Activated T-cell treated with anti-CD3 and anti-CD28 coated beads, Interleukin-2, amount 50 U/mL, for 4 hours (primary cell): ENCODE data around the gene DDX49. TPM values are rescaled to one million over a fixed set of nuclear protein-coding genes. Genes with fewer than 3 reads are reported as not detected.
"Not testable (repeated sequence)": the region's sequence is repeated elsewhere in the genome, so short reads cannot be mapped to it uniquely, and the experiment has no call there.

Source experiments
- ATAC-seq, 2 donors: fragments of 200-7000 bp; cut with Tn5 transposase; one replicate each; pipeline ENCODE4 v1.10.0; 2021
- DNase-seq: peaks from one replicate; pipeline ENCODE4 v3.0.0-alpha.2; 2020
- H3K27me3 Mint-ChIP-seq: one replicate; pipeline ENCODE4 v1.8.0; 2021; ENCODE audit warnings: low read depth, mixed read lengths
- H3K36me3 Mint-ChIP-seq: one replicate; pipeline ENCODE4 v1.8.0; 2022; ENCODE audit warnings: mixed read lengths; ENCODE audit not compliant: insufficient read depth
- H3K4me1 Mint-ChIP-seq: one replicate; pipeline ENCODE4 v1.8.0; 2021; ENCODE audit warnings: low read depth, mixed read lengths
- H3K4me3 Mint-ChIP-seq: one replicate; pipeline ENCODE4 v1.8.0; 2021; ENCODE audit warnings: mild to moderate bottlenecking, moderate library complexity, mixed read lengths
- H3K9me3 Mint-ChIP-seq: one replicate; pipeline ENCODE4 v1.8.0; 2021; ENCODE audit warnings: mixed read lengths
- total RNA-seq, 3 donors: library from RNA; stranded (reverse); gene quantifications; one replicate each; pipeline ENCODE4 v1.2.1, GENCODE V29; 2021

DDX49 gene
- total RNA-seq, 3 donors from 2014 or later, result 170 to 178 (median 176) TPM

- Mint-ChIP-seq H3K4me3 (no peak overlapping the region), H3K4me1 (peaks cover 7% of the 10 kb centered on the region), H3K27me3 (peaks cover 15% of the 10 kb centered on the region), H3K36me3 (peaks cover 14% of the 10 kb centered on the region), H3K9me3 (no peaks in the 10 kb centered on the region)
- ATAC-seq (no peak), DNase-seq (no peak)
Measured at GRCh38 chr19:18900700-18901481, 18.6 kb upstream of the DDX49 start.

DNA sequence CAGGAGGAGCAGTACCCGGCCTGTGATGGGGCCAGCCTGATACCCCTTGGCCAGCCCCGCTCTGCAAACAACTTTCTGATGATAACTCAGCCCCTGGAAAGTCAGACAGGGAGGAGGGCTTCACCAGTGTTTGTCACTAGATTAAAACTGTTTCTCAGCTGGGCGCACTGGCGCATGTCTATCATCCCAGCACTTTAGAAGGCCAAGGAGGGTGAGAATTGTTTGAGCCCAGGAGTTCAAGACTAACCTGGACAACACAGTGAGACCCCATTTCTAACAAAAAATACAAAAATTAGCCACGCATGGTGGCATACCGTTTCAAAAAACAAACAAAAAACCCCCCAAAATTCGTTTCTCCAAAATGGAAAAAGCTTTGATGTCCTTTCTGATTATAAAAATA is 18.0 kb upstream of the DDX49 start:
- H3K4me1 Mint-ChIP-seq, result peaks cover 6% of the 10 kb centered on the region
- peaks cover 17% of the 10 kb centered on the region for H3K36me3 Mint-ChIP-seq

GRCh38 chr19:18902519-18902918 is 17.0 kb upstream of the DDX49 start:
- H3K4me3 Mint-ChIP-seq, DNase-seq, H3K27me3 Mint-ChIP-seq, H3K4me1 Mint-ChIP-seq, ATAC-seq, H3K9me3 Mint-ChIP-seq: not testable (repeated sequence)
- peaks cover 17% of the 10 kb centered on the region for H3K36me3 Mint-ChIP-seq

More for the DNA sequence above, 18.0 kb upstream of the DDX49 start:
- ATAC-seq (no peak), DNase-seq (no peak)
- Mint-ChIP-seq H3K4me3 (no peak overlapping the region), H3K27me3 (peaks cover 13% of the 10 kb centered on the region), H3K9me3 (no peaks in the 10 kb centered on the region)

GRCh38 chr19:18903156-18904037 is 16.1 kb upstream of the DDX49 start:
- Mint-ChIP-seq H3K4me3 (no peak overlapping the region), H3K9me3 (no peaks in the 10 kb centered on the region), H3K36me3 (peaks cover 17% of the 10 kb centered on the region), H3K27me3 (no peaks in the 10 kb centered on the region), H3K4me1 (no peaks in the 10 kb centered on the region)
- ATAC-seq, result no peak
- DNase-seq, result no peak

- no peak for ATAC-seq
- no peaks in the 10 kb centered on the region for H3K27me3 Mint-ChIP-seq
- no peaks in the 10 kb centered on the region for H3K4me1 Mint-ChIP-seq
- no peaks in the 10 kb centered on the region for H3K9me3 Mint-ChIP-seq
- no peak for DNase-seq
- H3K36me3 Mint-ChIP-seq, result peaks cover 18% of the 10 kb centered on the region
- H3K4me3 Mint-ChIP-seq, result no peak overlapping the region
Measured at GRCh38 chr19:18904334-18905057, 15.0 kb upstream of the DDX49 start.

GRCh38 chr19:18905058-18905456 is 14.5 kb upstream of the DDX49 start:
- DNase-seq (no peak), ATAC-seq (no peak)
- Mint-ChIP-seq H3K4me3 (no peak overlapping the region), H3K27me3 (no peaks in the 10 kb centered on the region), H3K4me1 (no peaks in the 10 kb centered on the region), H3K36me3 (peaks cover 21% of the 10 kb centered on the region), H3K9me3 (no peaks in the 10 kb centered on the region)

DNA sequence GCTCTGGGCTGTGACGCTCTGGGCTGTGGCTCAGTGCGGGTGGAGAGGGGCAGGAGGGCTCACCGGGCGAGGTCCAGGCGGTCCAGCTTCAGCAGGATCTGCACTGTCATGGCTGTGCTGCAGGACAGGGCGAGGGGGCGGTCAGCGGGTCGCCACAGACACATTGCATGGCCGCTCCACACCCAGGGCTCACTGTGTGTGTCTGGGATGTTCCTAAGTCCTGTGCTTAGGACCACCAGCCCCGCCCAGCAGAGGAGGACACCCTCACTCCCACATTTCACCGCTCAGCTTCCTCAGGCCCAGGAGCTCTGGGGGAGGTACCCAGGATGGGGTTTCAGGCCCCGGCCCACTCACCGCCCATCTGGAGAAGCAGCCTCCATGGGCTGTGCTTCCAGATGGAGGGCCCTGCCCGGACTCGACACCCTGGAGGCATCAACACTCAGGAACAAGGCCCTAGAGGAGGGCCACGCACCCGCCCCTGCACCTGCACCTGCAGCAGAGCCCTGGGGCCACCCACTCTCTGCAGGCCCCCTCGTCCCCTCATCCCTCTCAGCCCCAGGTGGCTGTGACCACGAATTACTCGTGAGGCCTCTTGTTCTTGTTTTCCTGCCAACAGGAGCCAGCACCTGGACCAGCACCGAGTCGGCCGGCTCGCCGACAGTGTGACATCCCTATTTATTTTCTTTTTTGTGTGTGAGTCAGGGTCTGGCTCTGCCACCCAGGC is 13.8 kb upstream of the DDX49 start:
- H3K4me3 Mint-ChIP-seq, result no peak overlapping the region
- H3K36me3 Mint-ChIP-seq, result peaks cover 18% of the 10 kb centered on the region
- no peaks in the 10 kb centered on the region for H3K9me3 Mint-ChIP-seq
- H3K4me1 Mint-ChIP-seq, result no peaks in the 10 kb centered on the region
- ATAC-seq, result no peak
- no peak for DNase-seq
- H3K27me3 Mint-ChIP-seq, result no peaks in the 10 kb centered on the region

DNA sequence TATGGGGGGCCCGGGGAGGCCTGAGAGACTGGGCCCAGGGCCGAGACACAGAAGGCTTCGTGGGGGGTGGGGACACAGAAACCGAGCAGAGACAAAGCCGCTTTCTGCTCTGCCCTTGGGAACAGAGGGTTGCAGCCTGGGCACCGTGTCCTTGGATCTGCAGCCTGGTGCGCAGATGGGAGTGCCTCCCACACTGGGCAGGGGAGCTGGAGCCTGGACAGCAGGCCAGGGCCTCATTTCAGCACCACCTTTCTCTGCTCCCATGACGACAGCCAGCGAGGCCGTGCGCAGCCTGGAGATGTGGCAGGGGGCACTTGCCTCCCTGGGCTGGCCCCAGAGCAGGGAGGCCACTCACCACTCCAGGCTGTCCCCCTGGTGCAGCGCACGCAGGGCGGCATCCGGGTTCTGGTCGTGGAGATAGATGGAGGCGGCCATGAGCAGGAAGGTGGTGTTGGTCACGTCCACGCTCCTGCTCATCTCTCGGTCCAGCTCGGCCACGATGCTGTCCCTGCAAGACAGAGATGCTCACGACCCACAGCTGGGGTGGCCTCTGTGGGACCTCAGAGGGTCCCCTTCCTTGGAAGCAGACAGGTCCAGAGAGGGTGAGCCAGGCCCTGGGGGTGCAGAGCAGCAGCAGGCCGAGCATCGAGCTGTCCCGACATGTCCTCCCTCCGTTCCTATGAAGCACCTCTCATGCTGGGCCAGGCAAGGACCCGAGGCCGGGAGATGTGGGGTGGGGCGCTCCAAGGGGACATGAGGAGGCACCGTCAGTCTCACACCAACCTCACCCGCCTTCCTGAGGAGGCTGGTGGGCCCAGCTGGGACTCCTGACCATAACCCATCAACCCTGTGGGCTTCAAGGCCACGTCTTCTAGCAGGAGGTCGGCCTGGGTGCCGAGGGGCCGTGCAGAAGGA is 12.7 kb upstream of the DDX49 start:
- Mint-ChIP-seq H3K27me3 (no peaks in the 10 kb centered on the region), H3K4me1 (no peaks in the 10 kb centered on the region), H3K36me3 (peaks cover 17% of the 10 kb centered on the region), H3K9me3 (no peaks in the 10 kb centered on the region), H3K4me3 (no peak overlapping the region)
- DNase-seq, result no peak
- no peak for ATAC-seq

DNA sequence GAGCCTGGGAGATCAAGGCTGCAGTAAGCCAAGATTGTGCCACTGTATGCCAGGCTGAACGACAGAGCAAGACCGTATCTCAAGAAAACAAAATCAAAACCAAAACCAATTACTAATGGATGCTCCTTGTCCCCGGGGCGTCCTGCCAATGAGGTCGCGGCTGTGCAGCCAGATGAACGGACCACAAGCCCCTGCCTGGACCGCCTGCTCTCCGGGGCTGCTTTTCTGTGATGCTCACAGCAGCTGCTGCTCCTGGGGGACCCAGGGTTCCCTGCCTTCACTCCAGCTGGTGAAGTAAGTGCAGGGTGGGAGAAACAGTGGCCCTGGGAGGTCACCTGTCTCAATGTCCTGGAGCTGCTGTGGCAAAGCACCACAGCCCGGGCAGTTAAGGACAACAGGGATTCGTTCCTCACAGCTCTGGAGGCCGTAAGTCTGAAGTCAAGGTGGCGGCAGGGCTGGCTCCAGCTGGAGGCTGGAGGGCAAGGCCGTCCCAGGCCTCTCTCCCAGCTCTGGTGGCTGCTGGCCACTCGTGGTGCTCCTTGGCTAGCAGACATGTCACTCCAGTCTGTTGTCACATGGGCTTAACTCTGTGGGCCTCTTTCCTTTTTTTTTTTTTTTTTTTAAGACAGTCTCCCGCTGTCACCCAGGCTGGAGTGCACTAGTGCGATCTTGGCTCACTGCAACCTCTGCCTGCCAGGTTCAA is 10.4 kb upstream of the DDX49 start:
- H3K36me3 Mint-ChIP-seq, result peaks cover 27% of the 10 kb centered on the region
- peaks cover 3% of the 10 kb centered on the region for H3K4me1 Mint-ChIP-seq
- DNase-seq (no peak), ATAC-seq (no peak)
- H3K4me3 Mint-ChIP-seq, result no peak overlapping the region
- H3K27me3 Mint-ChIP-seq, result no peaks in the 10 kb centered on the region
- H3K9me3 Mint-ChIP-seq, result no peaks in the 10 kb centered on the region

DNA sequence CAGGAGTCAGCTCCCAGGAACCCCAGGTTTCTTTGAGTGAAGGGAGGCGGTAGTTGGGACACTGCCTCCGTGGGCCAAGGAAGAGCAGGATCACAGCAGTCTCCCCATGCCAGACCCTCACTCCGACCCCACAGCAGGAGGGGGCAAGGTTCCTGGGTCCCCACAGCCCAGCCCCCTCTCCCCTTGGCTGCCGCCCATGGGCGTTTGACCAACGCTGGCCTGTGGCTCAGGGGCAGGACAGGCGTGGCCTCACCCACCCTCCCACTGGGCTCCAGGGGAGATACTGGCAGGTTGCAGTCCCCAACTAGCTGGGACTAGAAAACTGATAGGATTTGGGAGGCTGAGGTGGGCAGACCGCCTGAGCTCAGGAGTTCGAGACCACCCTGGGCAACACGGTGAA is 9.5 kb upstream of the DDX49 start:
- H3K27me3 Mint-ChIP-seq, result no peaks in the 10 kb centered on the region
- peaks cover 26% of the 10 kb centered on the region for H3K36me3 Mint-ChIP-seq
- no peak for ATAC-seq
- no peak overlapping the region for H3K4me3 Mint-ChIP-seq
- peaks cover 3% of the 10 kb centered on the region for H3K4me1 Mint-ChIP-seq
- DNase-seq, result no peak
- H3K9me3 Mint-ChIP-seq, result no peaks in the 10 kb centered on the region

GRCh38 chr19:18910801-18911436 is 8.6 kb upstream of the DDX49 start:
- H3K36me3 Mint-ChIP-seq, result peaks cover 19% of the 10 kb centered on the region
- peaks cover 9% of the 10 kb centered on the region for H3K4me1 Mint-ChIP-seq
- ATAC-seq, result no peak

DNA sequence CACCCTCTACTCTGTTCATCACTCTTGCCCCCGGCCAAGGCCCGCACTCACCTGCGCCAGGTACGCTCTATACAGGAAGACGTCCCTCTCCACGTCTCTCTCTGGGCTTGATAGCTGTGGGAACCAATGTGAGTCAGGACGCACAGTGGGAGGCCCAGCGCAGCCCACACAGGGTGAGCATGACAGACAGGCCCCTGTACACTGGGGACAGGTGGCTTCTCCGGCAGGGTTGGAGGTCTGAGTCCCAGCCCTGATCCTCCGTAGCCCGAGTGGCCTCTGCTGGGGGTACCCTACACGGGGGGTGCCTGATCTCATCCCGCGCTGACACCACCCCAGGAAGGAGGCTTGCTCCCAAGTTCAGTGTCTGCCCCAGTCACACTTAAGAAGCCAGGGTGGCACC is 6.6 kb upstream of the DDX49 start:
- no peak for ATAC-seq
- H3K27me3 Mint-ChIP-seq, result no peaks in the 10 kb centered on the region

More at GRCh38 chr19:18910801-18911436, 8.6 kb upstream of the DDX49 start:
- Mint-ChIP-seq H3K4me3 (no peak overlapping the region), H3K9me3 (no peaks in the 10 kb centered on the region), H3K27me3 (no peaks in the 10 kb centered on the region)
- DNase-seq, result no peak

More for the DNA sequence above, 6.6 kb upstream of the DDX49 start:
- peaks cover 20% of the 10 kb centered on the region for H3K4me1 Mint-ChIP-seq
- H3K4me3 Mint-ChIP-seq, result no peak overlapping the region
- peaks cover 18% of the 10 kb centered on the region for H3K36me3 Mint-ChIP-seq
- DNase-seq, result no peak
- H3K9me3 Mint-ChIP-seq, result no peaks in the 10 kb centered on the region
